Fibroblast of lung (primary cell): ENCODE results near the gene SYNDIG1. TPM values are rescaled to one million over a fixed set of nuclear protein-coding genes. Genes with fewer than 3 reads are reported as not detected.

Experiments
- DNase-seq, 2 donors: peaks; one replicate each; pipeline versions ENCODE4 v3.0.0 to v3.0.0-alpha.2; 2010; ENCODE audit warnings: low read depth in 2 of 2
- H2AFZ ChIP-seq: 2 replicates; pipeline ENCODE4 v1.5.1; 2012; ENCODE audit warnings: low read length, control low read depth, inconsistent platforms
- H3K27ac ChIP-seq: 2 replicates; pipeline ENCODE4 v1.5.1; 2011; ENCODE audit warnings: low read length, control low read depth; ENCODE audit not compliant: insufficient read depth
- H3K27me3 ChIP-seq: 2 replicates; pipeline ENCODE4 v1.5.1; 2011; ENCODE audit warnings: mild to moderate bottlenecking, low read length; ENCODE audit not compliant: control insufficient read depth, insufficient read depth
- H3K36me3 ChIP-seq: 2 replicates; pipeline ENCODE4 v1.5.1; 2011; ENCODE audit warnings: low read length; ENCODE audit not compliant: control insufficient read depth, insufficient read depth
- H3K4me1 ChIP-seq: 2 replicates; pipeline ENCODE4 v1.5.1; 2011; ENCODE audit warnings: low read length; ENCODE audit not compliant: control insufficient read depth, insufficient read depth; ENCODE audit errors: extremely low read depth
- H3K4me2 ChIP-seq: 2 replicates; pipeline ENCODE4 v1.5.1; 2011; ENCODE audit warnings: low read length, control low read depth; ENCODE audit not compliant: insufficient read depth; ENCODE audit errors: extremely low read depth
- H3K4me3 ChIP-seq, 4 experiments: fragments of 200-600 bp in 1 of 4; sonication (generic) in 1 of 4; replicated peaks in 1 of 4; 2 replicates each; pipeline ENCODE4 v1.5.1; 2011 to 2016; ENCODE audit warnings: low read length in 4 of 4, low read depth in 3 of 4, mild to moderate bottlenecking in 3 of 4, control low read depth in 2 of 4, inconsistent platforms in 1 of 4, mixed read lengths in 1 of 4; ENCODE audit not compliant: insufficient read depth in 1 of 4; ENCODE audit errors: control extremely low read depth in 1 of 4
- H3K79me2 ChIP-seq: 2 replicates; pipeline ENCODE4 v1.5.1; 2012; ENCODE audit warnings: mild to moderate bottlenecking, low read length, inconsistent platforms; ENCODE audit not compliant: control insufficient read depth, insufficient read depth
- H3K9ac ChIP-seq: 2 replicates; pipeline ENCODE4 v1.5.1; 2011; ENCODE audit warnings: mild to moderate bottlenecking, low read length, control low read depth; ENCODE audit not compliant: insufficient read depth
- H3K9me3 ChIP-seq: 2 replicates; pipeline ENCODE4 v1.5.1; 2012; ENCODE audit warnings: low read depth, low read length; ENCODE audit not compliant: control insufficient read depth, insufficient read depth
- H4K20me1 ChIP-seq: 2 replicates; pipeline ENCODE4 v1.5.1; 2011; ENCODE audit warnings: low read length; ENCODE audit not compliant: control insufficient read depth, insufficient read depth; ENCODE audit errors: extremely low read depth
- CTCF ChIP-seq, 2 donors: IDR thresholded peaks in 1 of 2; conservative IDR thresholded peaks in 1 of 2; 1 replicate in 1 of 2; 2 replicates in 1 of 2; pipeline ENCODE4 v1.5.1; 2011 to 2012; ENCODE audit warnings: low read length in 2 of 2, control low read depth in 1 of 2, inconsistent platforms in 1 of 2, low read depth in 1 of 2, mild to moderate bottlenecking in 1 of 2
- EZH2 ChIP-seq: IDR thresholded peaks from 2 replicates; pipeline ENCODE4 v1.5.1; 2012; ENCODE audit warnings: low read length, control low read depth, mild to moderate bottlenecking; ENCODE audit errors: missing control alignments
- polyA plus RNA-seq, 2 donors: library from polyadenylated mRNA; depleted of rRNA in 1 of 2; stranded (reverse) in 1 of 2; unstranded in 1 of 2; fragments of >200 nt; gene quantifications; 2 replicates each; pipeline ENCODE4 v1.2.1, GENCODE V29; 2011 to 2012; ENCODE audit warnings: missing spikeins in 1 of 2
- total RNA-seq: library from RNA; depleted of rRNA; stranded (reverse); fragments of >200 nt; gene quantifications from 2 replicates; pipeline ENCODE4 v1.2.1, GENCODE V29; 2014

Gene SYNDIG1
- total and polyA plus RNA-seq, 2 donors (not counting 1 experiment from before 2014, with no cell fraction given): 0.02 to 0.17 TPM

- TF ChIP-seq CTCF (conservative IDR thresholded peaks at IDR 0.05 in 1 of 2, IDR thresholded peaks at IDR 0.05 in 1 of 2; ENCODE audit: low read depth in 1 of 2, low read length in 2 of 2) (no peak), EZH2 (no peak)
- DNase-seq: peak in 1 of 2 donors; percentile 15
- no peaks in the 10 kb centered on the region for H3K36me3 ChIP-seq
- H3K9ac ChIP-seq: no peak overlapping the region
- H3K9me3 ChIP-seq: no peaks in the 10 kb centered on the region
- H3K27ac ChIP-seq: no peak overlapping the region
- H4K20me1 ChIP-seq: no peaks in the 10 kb centered on the region
- H3K4me2 ChIP-seq: no peak overlapping the region
- no peak overlapping the region for H2AFZ ChIP-seq
- no peak overlapping the region for H3K4me3 ChIP-seq
- no peaks in the 10 kb centered on the region for H3K27me3 ChIP-seq
- H3K4me1 ChIP-seq: no peaks in the 10 kb centered on the region
- no peaks in the 10 kb centered on the region for H3K79me2 ChIP-seq
Observed at GRCh38 chr20:24535941-24536730, 66.7 kb downstream of the SYNDIG1 start.

GRCh38 chr20:24537210-24537609 is 67.8 kb downstream of the SYNDIG1 start:
- TF ChIP-seq CTCF (conservative IDR thresholded peaks at IDR 0.05 in 1 of 2, IDR thresholded peaks at IDR 0.05 in 1 of 2; ENCODE audit: low read depth in 1 of 2, low read length in 2 of 2) (no peak), EZH2 (no peak)
- Histone ChIP-seq H3K4me2 (no peak overlapping the region), H3K79me2 (no peaks in the 10 kb centered on the region), H3K9ac (no peak overlapping the region), H3K4me3 (no peak overlapping the region), H4K20me1 (no peaks in the 10 kb centered on the region), H3K27ac (no peak overlapping the region), H3K4me1 (no peaks in the 10 kb centered on the region), H3K27me3 (no peaks in the 10 kb centered on the region), H3K9me3 (no peaks in the 10 kb centered on the region), H3K36me3 (no peaks in the 10 kb centered on the region), H2AFZ (no peak overlapping the region)
- DNase-seq: no peak

GRCh38 chr20:24542721-24543120 is 73.3 kb downstream of the SYNDIG1 start:
- Histone ChIP-seq H3K9ac (no peak overlapping the region), H2AFZ (no peak overlapping the region), H3K4me2 (no peak overlapping the region), H3K36me3 (no peaks in the 10 kb centered on the region), H3K79me2 (no peaks in the 10 kb centered on the region), H3K27me3 (no peaks in the 10 kb centered on the region), H3K27ac (no peak overlapping the region), H3K4me1 (no peaks in the 10 kb centered on the region), H3K9me3 (no peaks in the 10 kb centered on the region), H4K20me1 (no peaks in the 10 kb centered on the region), H3K4me3 (no peak overlapping the region)
- TF ChIP-seq CTCF (conservative IDR thresholded peaks at IDR 0.05 in 1 of 2, IDR thresholded peaks at IDR 0.05 in 1 of 2; ENCODE audit: low read depth in 1 of 2, low read length in 2 of 2) (no peak), EZH2 (no peak)
- DNase-seq: no peak
